GM18868 (cell line): ENCODE results near the gene IGF2BP3.
A peak's percentile ranks its signal among the peaks of the same experiment; 100 is the strongest.

Experiments used
- ATAC-seq: cut with Tn5 transposase; IDR thresholded peaks from one replicate; pipeline ENCODE4 v1.9.1; 2021; ENCODE audit warnings: mild to moderate bottlenecking, moderate library complexity; ENCODE audit not compliant: unreplicated experiment

Gene IGF2BP3

DNA sequence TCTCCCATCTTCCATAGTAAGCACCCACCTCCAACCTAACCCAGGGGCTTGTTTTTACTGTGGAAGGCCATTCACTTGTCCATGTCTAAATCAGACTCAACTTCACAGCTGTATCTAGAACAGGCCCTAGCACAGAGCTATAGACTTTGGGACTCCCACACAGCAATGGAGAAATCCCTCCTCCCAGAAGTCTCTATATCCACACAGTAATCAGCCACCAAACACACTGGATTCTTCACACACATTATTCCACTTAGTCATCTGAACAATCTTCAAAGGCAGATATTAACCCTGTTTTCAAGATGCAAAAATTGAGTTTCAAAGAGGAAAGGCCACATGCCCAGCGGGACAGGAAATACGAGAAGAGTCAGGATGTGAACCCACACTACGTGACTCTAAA is 89.3 kb downstream of the IGF2BP3 start:
- ATAC-seq = no peak

DNA sequence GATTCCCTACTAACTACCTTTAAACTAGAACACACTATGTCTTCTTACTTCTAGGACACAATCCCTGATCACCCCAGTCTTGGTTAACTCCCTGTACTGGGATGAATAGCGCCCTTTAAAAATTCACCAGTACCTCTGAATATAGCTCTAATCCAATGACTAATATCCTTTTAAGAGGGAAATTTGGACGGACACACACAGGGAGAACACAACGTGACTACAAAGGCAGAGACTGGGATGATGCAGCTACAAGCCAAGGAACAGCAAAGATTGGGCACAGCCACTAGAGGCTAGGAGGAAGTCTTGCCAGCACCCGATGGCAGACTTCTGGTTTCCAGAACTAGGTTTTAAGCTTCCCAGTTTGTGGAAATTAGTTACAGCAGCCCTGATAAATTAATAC is 89.7 kb downstream of the IGF2BP3 start:
- ATAC-seq = no peak

DNA sequence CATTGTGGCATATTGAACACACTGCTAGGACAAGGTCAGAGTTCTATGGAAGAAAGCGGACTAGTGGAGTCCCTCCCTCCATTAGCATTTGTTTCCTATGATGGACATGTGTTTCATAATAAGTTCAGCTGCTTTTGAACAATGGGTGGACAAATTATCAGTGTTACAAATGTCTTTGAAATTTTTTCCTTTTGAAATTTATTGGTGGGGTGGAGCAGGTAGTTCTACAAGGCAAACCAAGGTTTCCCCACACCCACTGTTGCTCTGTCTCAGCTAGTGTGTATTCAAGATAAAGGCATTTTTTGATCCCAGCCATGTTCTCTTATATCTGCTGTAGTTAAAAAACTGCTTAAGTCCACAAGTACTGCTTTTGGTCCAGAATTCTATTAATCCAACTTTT is 91.3 kb downstream of the IGF2BP3 start:
- no peak for ATAC-seq

DNA sequence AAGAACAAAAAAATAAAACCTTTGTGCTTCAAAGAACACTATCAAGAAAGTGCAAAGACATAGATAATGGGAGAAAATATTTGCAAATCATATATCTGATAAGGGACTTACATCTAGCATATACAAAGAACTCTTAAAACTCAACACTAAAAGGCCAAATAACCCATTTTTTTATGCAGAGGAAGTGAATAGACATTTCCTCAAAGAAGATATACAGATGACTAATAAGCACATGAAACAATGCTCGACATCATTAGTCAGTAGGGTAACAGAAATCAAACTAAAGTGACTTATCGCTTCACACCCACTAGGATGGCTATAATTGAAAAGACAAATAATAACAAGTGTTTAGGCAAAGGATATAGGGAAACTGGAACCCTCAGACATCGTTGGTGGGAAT is 93.2 kb downstream of the IGF2BP3 start:
- ATAC-seq = no peak

DNA sequence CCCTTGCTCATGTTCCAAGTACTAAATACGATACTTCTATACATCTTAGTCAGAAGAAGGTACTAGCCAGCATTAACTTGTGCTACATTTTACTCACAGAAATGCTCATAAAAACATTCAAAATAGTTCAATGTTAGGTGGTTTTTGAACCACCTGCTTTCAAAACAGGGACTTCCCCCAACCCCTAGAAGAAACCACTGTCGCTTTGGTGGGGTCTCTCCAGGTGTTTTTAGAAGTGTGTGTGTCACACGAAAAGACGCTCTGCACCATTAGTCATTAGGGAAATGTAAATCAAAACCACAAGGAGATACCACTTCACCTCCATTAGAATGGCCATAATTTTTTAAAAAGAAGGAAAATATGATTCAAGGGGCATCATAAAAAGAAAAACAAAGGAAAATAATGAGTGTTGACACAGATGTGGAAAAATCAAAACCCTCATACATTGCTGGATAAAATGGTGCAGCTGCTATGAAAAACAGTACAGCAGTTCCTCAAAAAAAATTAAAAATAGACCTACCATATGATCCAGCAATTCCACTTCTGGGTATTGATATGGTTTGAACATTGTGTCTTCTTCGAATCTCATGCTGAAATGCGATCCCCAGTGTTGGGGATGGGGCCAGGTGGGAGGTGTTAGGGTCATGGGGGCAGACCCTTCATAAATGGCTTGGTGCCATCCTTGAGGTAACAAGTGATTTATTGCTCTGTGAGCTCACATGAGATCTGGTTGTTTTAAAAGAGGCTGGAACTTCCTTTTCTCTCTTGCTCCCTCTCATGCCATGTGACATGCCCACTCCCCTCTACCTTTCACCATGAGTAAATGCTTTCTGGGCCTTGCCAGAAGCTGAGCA is 96.9 kb downstream of the IGF2BP3 start:
- ATAC-seq = peak; percentile 65

DNA sequence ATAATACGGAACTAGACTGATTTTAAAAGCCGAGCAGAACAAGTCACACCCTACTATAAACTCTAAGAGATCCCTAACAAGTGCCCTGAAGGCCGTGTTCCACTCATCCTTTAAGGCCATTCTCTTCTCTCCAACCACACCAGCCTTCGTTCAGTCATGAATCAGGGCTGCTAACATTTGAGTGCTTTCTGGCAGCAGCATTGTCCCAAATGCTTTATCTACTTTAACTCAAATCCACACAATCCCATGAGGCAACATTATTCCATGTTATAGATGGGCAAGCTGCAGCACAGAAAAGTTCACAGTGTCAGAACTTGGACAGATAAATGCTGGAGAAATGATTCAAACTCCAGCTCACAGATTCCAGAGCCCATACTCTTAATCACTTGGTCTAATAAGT is 97.7 kb downstream of the IGF2BP3 start:
- ATAC-seq = no peak

DNA sequence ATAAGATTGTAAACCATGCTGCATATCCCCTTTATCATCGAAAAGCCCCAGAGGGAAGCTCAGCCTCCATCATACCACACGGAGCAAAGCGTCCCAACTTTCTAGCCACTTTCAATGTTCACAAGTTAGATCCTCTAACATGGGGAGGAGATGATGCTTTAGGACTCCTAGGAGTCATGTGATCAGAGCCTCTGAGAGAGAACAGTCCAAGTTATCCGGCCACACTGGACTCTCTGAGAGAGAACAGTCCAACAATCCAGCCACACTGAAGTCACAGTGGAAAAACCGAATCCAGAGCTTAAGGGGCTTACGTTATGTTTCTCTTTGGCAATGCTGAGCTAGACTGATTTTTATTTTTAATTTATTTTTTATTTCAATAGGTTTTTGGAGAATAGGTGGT is 98.6 kb downstream of the IGF2BP3 start:
- ATAC-seq = no peak

DNA sequence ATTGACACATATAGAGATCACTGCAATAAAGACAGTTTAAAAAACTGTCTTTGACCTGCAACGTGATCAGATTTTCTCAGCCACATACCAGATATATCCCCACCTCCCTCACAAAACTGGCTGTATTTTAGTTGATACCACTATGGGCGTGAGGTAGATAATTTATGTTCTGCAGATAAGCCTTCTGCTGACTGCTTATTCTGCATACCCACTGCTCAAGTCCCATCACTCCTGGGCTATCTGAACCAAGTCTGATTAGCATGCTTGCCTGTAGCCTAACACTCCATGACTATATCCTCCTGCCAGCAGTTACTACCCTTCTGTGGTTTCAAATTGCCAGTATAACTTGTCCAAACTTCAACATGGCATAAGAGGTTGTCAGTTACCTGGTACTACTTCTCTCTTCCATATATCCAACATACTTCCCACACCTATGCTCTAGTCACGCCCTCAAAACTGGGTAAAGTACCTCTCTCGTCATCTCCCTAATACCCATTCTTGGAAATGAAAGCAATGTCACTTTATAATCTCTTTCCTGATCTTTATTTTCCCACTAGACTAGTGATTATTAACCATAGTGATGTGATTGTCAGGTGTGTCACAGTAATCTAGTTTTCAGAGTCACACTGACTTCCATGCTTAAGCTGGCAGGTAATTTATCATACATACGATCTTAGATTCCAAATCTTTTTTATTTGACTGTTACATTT is 100.4 kb downstream of the IGF2BP3 start:
- no peak for ATAC-seq

DNA sequence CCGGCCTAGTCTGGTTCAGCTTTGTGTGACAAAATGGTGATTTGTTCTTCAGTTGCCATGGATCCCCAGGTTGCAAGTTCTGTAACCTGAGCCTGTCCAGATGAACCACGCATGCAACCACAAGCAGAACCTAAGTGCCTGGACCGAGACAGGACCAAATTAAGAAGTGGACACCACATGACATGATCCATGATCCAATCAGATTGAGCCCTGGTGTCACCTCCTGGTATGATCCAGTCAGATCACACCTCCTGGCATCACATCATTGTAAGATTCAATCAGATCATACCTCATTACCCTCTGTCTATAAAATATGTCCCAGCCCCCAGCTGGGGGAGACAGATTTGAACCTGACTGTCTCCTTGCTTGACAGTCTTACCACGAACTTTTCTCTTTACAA is 101.2 kb downstream of the IGF2BP3 start:
- no peak for ATAC-seq

DNA sequence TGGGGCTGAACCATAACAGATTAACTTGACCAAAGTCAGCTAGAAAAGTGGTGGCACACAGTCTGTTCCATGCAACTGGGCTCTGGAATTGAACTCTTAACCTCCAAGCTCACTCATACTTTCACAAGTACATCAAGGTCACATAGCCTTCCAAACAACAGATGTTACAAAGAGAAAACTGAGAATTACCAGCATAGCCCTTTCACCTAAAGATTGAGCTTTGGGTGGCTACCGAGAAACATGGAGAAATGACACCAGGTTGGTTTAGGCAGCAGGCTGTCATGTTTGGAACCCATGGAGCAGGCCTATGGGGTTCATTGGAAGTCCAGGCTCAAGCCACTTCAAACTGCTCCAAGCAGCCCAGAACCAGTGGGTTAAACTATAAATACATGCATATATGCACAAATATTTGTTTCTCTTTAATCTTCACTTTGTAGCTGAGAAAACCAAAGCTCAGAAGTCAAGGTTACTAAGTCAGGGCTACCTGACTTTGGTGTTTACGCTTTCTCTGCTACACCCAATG is 112.1 kb downstream of the IGF2BP3 start:
- no peak for ATAC-seq

DNA sequence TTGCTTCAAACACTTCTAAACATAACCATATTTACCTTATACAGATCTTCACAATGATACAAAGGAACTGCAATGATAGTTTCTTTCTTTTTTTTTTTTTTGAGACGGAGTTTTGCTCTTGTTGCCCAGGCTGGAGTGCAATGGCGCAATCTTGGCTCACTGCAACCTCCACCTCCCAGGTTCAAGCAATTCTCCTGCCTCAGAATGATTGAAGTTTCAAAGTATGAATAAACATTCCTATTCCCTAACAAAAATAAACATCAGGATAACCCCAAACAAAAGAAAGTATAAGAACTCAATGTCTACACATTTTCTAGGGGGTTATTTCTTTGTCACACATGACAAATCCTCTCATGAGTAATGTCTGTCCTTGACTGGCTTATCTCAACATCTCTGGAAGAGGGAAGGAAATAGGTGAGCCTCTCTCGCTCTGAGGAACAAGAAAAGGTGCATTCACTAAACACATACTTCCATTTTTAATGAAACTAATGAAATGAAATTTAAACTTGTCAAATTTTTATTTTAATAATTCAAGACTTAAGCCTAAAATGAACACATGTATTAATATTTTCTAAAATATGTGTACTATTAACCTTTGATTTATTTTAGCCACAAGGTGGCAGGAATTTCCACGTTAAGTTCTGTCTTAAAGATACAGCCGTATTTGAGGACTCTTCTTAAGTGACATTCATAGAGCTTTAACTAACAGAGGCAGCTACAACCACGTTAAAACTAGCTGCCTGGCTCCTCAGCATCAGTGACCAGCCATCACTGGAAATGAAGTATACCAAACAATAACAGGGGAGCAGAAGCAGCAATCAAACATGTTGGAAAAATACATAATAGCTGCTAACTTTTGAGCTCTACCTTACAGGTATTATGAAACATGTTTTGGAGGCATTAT is 112.8 kb downstream of the IGF2BP3 start:
- peak; percentile 40 for ATAC-seq

DNA sequence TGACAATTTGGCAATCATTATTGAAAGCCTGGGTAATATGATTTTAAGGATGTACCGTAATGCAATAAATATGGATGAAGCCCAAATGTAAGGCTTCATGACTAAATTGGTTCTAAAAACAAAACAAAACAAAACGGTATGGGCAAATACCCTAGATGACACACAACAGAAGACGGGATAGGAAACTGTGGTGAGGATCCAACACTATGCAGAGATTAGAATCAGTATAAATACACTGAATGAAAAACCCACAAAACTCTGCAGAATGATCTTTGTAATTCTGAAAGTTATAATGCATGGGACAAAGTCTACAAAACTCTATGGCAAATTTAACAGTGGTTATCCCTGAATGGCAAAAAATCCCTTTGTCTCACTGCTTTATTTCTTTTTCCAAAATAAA is 113.6 kb downstream of the IGF2BP3 start:
- peak; percentile 45 for ATAC-seq

DNA sequence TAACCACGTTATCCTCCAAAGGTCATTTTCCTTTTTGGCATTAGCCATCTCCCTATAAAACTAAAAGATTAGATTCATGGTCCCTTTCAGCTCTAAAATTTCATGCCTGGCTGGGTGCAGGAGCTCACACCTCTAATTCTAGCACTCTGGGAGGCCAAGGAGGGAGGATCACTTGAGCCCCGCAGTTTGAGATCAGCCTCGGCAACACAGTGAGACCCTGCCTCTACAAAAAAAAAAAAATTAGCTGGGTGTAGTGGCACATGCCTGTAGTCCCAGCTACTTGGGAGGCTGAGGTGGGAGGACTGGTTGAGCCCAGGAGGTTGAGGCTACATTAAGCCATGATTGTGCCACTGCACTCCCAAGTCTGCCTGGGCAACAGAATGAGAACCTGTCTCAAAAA is 114.1 kb downstream of the IGF2BP3 start:
- no peak for ATAC-seq

DNA sequence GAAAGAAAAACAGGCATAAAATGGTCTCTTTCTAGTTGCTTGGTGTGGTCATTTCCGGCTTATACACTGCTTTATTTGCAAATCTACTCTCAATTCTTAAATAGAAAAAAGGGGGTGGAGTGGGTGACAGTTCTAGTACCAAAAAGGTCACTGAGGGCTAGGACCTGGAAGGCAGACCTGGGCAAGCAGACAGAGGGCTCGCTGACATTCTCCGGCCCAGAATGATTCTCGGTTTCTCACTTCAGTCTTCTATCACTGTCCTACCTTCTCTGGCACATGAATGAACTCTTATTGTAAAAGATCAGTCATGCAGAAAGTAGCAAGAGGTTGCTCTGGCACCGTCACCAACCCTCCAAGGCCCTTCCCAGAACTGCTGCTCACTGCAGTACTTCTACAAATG is 117.1 kb downstream of the IGF2BP3 start:
- peak; percentile 59 for ATAC-seq

DNA sequence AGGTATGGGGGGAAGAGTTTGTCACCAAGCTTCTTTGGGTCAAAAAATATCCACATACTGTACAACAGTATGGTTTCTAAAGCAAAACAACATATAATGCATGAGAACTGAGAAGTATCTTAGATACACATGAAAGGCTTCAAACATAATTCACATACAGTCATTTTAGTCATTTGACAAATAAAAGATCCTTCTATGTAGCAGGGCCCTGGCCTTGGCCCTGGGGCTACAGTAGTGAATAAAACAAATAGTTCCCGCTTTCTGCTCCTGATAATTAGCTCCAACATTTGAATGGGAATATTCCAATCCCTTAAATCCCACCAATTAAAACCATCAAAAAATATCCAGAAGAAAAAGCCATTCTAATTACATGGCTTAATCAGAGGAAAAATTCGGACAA is 119.8 kb downstream of the IGF2BP3 start:
- no peak for ATAC-seq

DNA sequence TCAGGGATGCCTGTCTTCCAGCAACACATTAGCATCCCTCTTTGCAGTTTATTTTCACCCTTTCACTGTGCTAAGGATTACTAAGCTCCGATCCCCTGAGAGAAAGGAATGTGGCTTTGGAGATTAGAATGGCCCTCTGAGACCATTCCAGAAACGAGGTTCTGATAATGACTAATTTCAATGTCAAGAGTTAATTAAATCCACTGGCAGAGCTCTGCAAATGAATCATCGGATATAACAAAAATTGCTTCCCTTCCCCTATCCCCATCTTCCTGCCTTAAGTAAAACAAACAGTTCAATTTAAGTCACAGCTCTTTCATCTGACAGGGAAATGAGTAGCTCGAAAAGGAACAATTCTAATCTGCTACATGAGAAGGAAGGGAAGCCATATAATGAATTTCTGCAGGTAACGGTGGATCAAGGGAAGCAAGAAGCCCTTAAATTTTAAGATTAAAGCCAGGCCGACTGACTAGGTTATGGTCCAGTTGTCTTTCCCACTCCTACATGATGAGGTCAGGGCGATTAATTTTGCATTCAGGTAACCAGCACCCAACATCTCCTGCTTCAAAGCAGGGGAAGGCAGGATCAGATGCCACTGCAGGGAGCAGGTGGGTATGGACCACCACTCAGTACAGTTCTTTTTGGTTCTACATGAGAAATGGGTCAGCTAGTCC is 120.7 kb downstream of the IGF2BP3 start:
- no peak for ATAC-seq

DNA sequence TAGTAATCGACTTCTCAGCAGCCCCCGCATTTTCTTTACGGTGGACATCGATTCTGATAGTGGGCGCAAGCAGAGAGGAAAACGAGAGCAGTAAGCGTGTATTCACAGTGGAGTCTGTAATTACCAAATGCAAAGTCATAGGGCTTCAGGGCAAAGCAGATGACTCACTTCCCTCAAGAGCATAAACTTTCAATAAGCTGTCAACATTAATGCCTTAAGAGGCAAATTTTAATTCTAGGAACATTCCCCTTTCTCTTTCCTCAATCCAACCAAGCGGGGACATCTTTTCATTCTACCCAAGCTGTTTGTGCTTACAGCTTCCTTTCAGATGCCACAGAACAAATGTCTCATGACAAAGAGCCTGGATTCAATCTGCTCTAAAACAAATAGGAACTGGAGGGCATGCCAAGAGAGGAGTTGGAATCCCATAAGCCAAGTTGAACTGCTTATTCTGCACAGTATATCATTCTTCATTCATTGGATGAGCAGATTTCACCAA is 122.6 kb downstream of the IGF2BP3 start:
- ATAC-seq = peak; percentile 64

DNA sequence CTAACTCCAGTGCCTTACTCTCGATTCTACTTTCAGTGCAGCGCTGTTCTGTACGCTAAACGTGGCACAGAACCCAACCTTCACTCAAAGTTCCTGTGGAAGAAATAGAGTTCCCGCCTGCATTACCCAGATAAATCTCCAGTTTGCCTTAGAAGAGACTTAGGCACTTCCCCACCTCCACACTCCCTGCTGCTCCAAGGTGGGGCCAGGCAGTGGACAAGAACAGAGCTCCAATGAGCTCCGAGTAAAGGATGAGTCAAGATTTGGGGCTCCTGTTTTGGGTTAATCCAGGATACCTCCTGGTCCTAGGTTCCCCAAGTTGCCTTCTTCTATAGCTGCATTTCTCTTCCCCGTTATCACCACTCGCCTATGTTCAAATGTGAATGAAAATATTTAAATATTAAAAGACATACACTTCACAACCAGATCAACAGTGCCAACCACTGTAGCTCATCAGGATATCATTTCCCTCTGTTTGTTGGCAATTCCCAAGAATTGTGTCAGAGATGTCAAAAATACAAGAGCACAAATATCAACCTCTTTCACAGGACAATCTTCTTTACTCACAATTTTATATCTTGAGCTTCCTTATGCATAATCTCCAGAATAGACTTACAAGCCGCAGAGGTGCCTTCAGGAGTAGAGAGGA is 123.1 kb downstream of the IGF2BP3 start:
- ATAC-seq = no peak

DNA sequence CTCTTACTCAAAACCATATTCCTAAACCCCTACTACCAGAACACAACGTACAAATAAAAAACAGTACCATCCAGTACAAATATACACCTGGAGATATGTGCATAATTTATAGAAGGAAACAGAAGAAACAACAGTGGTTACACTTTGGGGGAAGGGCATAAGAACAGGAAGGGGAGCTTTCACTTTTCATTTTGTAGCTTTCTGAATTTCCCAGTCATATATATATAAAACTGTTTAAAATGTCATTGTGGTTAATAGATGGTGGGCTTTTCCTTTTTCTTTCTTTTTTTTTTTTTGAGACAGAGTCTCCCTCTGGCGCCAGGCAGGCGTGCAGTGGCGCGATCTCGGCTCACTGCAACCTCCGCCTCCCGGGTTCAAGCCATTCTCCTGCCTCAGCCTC is 124.0 kb downstream of the IGF2BP3 start:
- peak; percentile 52 for ATAC-seq

DNA sequence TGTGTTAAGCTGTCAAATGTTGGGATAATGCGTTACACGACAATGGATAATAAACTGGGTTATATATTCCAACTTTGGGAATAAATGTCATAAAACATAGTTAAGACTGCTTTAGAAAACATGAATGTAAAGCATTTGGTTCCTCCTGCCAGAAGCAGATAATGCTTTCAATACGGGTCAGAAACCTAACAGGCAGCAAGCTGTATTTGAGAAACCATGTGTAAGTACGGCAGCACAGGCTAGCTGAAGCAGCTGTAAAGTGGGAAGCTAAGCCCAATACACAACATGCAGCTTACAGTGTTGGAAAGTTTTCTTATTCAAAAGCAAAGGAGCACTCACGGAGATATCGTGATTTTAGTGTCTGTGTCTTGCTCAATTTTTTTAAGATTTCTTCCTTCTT is 124.7 kb downstream of the IGF2BP3 start:
- no peak for ATAC-seq
